Osteoblast (primary cell): Measurements from ENCODE around the gene TMEM109. TPM values are rescaled to one million over a fixed set of nuclear protein-coding genes. Genes with fewer than 3 reads are reported as not detected.

ENCODE experiments used
- DNase-seq: peaks from one replicate; pipeline ENCODE4 v3.0.0; 2011; ENCODE audit warnings: low spot score, mixed read lengths; ENCODE audit not compliant: insufficient read length; ENCODE audit errors: missing footprints
- H2AFZ ChIP-seq: 2 replicates; pipeline ENCODE4 v1.6.0; 2011; ENCODE audit warnings: mild to moderate bottlenecking, low read length
- H3K27ac ChIP-seq: 2 replicates; pipeline ENCODE4 v1.5.1; 2011; ENCODE audit warnings: mild to moderate bottlenecking, low read depth, low read length, moderate library complexity
- H3K27me3 ChIP-seq: 2 replicates; pipeline ENCODE4 v1.6.0; 2012; ENCODE audit warnings: mild to moderate bottlenecking, control low read depth, inconsistent platforms, low read length, moderate library complexity; ENCODE audit not compliant: insufficient read depth
- H3K36me3 ChIP-seq: 2 replicates; pipeline ENCODE4 v1.5.1; 2011; ENCODE audit warnings: mild to moderate bottlenecking, low read length, control low read depth, moderate library complexity; ENCODE audit not compliant: insufficient read depth
- H3K4me1 ChIP-seq: 2 replicates; pipeline ENCODE4 v1.5.1; 2011; ENCODE audit warnings: mild to moderate bottlenecking, low read length, control low read depth, moderate library complexity; ENCODE audit not compliant: insufficient read depth
- H3K4me2 ChIP-seq: 2 replicates; pipeline ENCODE4 v1.6.0; 2011; ENCODE audit warnings: mild to moderate bottlenecking, low read length; ENCODE audit not compliant: insufficient read depth
- H3K4me3 ChIP-seq: fragments of 200-600 bp; sonication (generic); 3 replicates; pipeline ENCODE4 v1.5.1; 2012; ENCODE audit warnings: mild to moderate bottlenecking, low read length, inconsistent platforms; ENCODE audit not compliant: insufficient read depth
- H3K79me2 ChIP-seq: 2 replicates; pipeline ENCODE4 v1.6.0; 2012; ENCODE audit warnings: mild to moderate bottlenecking, low read length, control low read depth, inconsistent platforms; ENCODE audit not compliant: insufficient read depth
- H3K9me3 ChIP-seq: 2 replicates; pipeline ENCODE4 v1.5.1; 2011; ENCODE audit warnings: low read depth, low read length, control low read depth
- H4K20me1 ChIP-seq: 2 replicates; pipeline ENCODE4 v1.6.0; 2012; ENCODE audit warnings: mild to moderate bottlenecking, low read length, control low read depth; ENCODE audit not compliant: insufficient read depth
- total RNA-seq: library from RNA; depleted of rRNA; stranded (reverse); fragments of >200 nt; gene quantifications from 2 replicates; pipeline ENCODE4 v1.2.3, GENCODE V29; 2012
- TF ChIP-seq, protein P1 (sequence below): IDR thresholded peaks from 2 replicates; pipeline ENCODE4 v1.5.1; 2011; ENCODE audit warnings: mild to moderate bottlenecking, low read depth, low read length, moderate library complexity; ENCODE audit errors: extremely low read depth

TMEM109 gene
- total RNA-seq, 1 donor: 36.6 TPM

DNA sequence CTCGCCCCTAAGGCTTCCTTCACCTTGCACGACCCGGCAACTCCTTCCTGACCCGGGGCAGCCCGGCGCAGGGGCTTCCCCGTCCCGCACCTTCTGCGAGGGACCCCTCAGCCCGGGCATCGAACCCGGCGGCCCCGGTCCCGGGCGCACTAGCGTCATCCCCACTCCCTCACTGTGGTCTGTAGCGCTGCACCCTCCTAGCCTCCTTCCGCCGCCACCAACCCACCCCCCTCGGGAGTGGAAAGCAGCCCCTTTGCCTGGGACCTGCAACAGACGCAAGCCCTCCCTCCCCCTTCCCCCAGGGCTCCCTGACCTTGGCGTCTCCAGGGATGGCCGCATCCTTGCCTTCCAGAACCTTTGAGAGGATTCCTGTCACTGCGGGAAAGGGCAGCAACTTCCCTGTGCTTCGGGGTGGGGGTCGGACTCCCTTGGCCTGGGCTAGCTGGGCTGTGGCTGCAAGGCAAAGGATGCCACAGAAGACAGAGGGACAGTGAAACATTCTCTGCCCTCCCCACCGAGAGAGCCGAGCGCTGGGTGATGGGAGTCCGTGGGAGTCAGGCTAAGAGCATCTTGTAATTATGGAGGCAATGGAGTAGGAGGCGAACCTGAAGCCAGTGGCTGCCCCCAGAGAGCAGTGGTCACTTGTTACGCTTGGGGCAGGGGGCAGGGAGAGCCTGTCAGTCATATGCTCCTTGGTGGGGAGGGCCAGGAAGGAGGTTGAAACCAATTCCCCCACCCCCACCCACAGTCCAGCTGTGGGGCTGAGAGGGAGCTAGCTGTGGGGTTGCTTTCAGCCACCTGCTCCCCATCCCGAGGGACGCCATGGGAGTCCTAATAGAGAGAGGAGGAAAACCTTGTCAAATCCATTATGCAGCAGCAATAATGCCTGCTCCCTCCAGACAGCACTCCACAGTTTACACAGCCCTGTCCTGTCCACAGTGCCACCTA lies 11.2 kb downstream of the TMEM109 start:
- TF ChIP-seq, protein P1, sequence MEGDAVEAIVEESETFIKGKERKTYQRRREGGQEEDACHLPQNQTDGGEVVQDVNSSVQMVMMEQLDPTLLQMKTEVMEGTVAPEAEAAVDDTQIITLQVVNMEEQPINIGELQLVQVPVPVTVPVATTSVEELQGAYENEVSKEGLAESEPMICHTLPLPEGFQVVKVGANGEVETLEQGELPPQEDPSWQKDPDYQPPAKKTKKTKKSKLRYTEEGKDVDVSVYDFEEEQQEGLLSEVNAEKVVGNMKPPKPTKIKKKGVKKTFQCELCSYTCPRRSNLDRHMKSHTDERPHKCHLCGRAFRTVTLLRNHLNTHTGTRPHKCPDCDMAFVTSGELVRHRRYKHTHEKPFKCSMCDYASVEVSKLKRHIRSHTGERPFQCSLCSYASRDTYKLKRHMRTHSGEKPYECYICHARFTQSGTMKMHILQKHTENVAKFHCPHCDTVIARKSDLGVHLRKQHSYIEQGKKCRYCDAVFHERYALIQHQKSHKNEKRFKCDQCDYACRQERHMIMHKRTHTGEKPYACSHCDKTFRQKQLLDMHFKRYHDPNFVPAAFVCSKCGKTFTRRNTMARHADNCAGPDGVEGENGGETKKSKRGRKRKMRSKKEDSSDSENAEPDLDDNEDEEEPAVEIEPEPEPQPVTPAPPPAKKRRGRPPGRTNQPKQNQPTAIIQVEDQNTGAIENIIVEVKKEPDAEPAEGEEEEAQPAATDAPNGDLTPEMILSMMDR: no peak
- H3K27ac ChIP-seq: no peak overlapping the region
- H3K4me1 ChIP-seq: peaks cover 15% of the 10 kb centered on the region
- no peaks in the 10 kb centered on the region for H3K9me3 ChIP-seq
- H3K27me3 ChIP-seq: no peaks in the 10 kb centered on the region
- peak overlapping the region; percentile 80 for H3K4me2 ChIP-seq
- peak; percentile 92 for DNase-seq
- H3K4me3 ChIP-seq: peak overlapping the region; percentile 74
- peaks cover 11% of the 10 kb centered on the region for H3K36me3 ChIP-seq
- H4K20me1 ChIP-seq: no peaks in the 10 kb centered on the region
- H2AFZ ChIP-seq: peak overlapping the region; percentile 68
- no peaks in the 10 kb centered on the region for H3K79me2 ChIP-seq

DNA sequence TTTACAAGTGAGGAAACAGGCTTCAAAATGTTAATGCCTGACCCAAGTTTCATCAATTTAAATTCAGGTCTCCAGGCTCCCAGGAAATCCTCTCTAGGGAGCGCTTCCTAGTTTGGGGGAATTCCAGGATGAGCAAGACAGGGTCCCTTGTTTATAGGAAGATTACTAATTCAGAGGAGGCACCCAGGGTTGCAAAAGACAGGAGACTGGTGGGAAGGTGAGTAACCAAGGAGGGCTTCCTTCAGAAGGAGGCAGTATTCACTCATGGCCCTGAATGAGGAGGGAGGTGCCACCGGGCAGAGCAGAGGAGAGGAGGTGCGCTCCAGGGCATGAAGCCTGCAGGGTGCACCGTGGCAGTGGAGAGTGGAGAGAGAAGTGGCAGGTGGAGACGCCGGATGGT lies 11.9 kb downstream of the TMEM109 start:
- Histone ChIP-seq H3K9me3 (no peaks in the 10 kb centered on the region), H2AFZ (no peak overlapping the region), H4K20me1 (no peaks in the 10 kb centered on the region), H3K79me2 (no peaks in the 10 kb centered on the region), H3K4me3 (no peak overlapping the region), H3K27ac (no peak overlapping the region), H3K36me3 (peaks cover 5% of the 10 kb centered on the region), H3K4me1 (peaks cover 15% of the 10 kb centered on the region), H3K27me3 (no peaks in the 10 kb centered on the region), H3K4me2 (peak overlapping the region; percentile 80)
- TF ChIP-seq, protein P1: no peak
- peak; percentile 97 for DNase-seq

DNA sequence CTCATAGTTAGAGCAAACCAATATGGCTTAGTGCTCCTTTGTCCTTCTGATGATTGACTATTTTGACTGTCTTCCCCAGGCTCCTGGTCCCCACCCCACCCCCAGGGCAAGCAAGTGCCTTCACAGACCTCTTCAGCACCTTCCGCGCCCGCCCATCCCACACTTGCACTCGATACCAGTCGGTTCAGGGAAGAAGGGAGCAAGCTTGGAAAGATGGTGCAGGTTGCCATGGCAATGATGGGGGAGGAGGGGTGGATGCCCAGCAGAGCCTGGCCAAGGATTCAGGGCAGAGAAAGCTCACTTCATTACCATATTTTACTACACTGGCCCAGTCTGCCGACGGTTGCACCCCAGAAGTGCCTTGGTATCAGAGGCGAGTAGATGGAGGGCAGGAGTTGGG lies 12.5 kb downstream of the TMEM109 start:
- Histone ChIP-seq H3K4me2 (no peak overlapping the region), H3K27ac (no peak overlapping the region), H3K27me3 (no peaks in the 10 kb centered on the region), H3K4me3 (no peak overlapping the region), H3K9me3 (no peaks in the 10 kb centered on the region), H3K36me3 (peaks cover 3% of the 10 kb centered on the region), H3K4me1 (peaks cover 15% of the 10 kb centered on the region), H3K79me2 (no peaks in the 10 kb centered on the region), H4K20me1 (no peaks in the 10 kb centered on the region), H2AFZ (no peak overlapping the region)
- DNase-seq: no peak
- TF ChIP-seq, protein P1: no peak

DNA sequence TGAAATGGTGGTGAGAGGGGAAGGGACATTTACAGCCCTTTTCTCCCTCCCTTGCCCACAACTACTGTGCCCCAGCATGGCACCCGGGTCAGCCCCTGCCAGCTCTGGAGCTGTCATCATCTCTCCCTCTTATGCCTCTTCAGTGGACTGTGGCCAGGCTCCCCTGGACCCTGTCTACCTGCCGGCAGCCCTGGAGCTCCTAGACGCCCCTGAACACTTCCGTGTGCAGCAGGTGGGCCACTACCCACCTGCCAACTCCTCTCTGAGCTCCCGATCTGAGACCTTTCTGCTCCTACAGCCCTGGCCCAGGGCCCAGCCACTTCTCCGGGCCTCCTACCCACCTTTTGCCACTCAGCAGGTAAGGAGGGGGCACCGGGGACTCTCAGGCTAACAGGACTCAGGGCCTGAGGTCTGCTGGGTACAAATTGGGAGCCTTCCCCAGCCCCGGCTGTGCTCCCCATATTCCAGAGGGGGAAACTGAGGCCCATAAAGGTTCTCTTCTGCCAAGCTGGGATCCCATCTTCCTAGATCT lies 13.2 kb downstream of the TMEM109 start:
- DNase-seq: peak; percentile 82
- H3K79me2 ChIP-seq: no peaks in the 10 kb centered on the region
- no peak overlapping the region for H3K4me2 ChIP-seq
- no peak overlapping the region for H3K4me3 ChIP-seq
- no peaks in the 10 kb centered on the region for H3K27me3 ChIP-seq
- peaks cover 15% of the 10 kb centered on the region for H3K4me1 ChIP-seq
- H3K27ac ChIP-seq: no peak overlapping the region
- H3K36me3 ChIP-seq: peaks cover 2% of the 10 kb centered on the region
- H2AFZ ChIP-seq: no peak overlapping the region
- no peaks in the 10 kb centered on the region for H3K9me3 ChIP-seq
- no peaks in the 10 kb centered on the region for H4K20me1 ChIP-seq
- TF ChIP-seq, protein P1: no peak
